Fibroblast of upper back skin (primary cell): Measurements from ENCODE around the gene PMP22.

ENCODE experiments used
- DNase-seq: peaks from one replicate; pipeline ENCODE4 v3.0.0-alpha.2; 2013

The PMP22 gene

GRCh38 chr17:15265131-15265530 lies at the start of gene PMP22:
PMP22 (minus strand) TSS chr17:15265326; CDS start chr17:15260727, 4,599 bp downstream.
- DNase-seq, result no peak

DNA sequence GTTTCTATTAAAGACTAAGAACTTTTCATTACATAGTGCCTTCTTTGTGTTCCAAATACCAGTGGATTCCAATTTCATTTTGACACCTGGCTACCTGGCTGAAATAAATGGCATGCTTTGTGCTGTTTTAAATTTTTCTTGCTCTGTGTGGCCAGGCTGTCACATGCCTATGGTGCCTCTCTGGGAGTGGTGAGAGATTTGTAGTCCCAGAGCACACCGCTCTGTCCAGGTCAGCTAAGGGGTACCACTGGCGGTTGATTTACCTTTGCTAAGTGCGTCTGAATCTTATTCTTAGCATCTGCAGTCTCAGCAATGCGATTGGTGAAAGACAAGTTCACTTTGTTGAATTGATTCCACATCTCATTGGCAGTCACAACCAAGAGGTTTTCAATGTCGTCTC lies 46.9 kb upstream of the PMP22 start:
- DNase-seq, result no peak

GRCh38 chr17:15309793-15310192 lies 44.7 kb upstream of the PMP22 start:
- no peak for DNase-seq

DNA sequence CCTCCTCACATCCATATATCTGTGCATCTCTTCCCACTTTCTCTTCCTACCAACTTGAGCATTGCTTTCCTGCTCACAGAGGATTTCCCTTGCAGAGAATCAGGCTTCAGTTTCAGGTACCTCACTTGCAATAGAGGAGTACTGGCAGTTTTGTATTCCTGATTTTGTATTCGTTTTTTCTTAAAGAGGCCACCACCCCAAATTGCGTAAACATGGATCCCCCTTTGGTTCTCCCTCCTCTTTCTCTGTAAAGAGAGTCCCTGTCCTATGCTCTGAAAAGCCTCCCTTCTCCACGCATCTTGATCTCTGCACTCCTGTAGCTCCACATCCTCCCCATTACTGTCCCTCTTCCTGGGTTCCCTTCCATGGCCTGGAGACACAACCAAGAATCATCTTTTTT lies 44.1 kb upstream of the PMP22 start:
- no peak for DNase-seq

DNA sequence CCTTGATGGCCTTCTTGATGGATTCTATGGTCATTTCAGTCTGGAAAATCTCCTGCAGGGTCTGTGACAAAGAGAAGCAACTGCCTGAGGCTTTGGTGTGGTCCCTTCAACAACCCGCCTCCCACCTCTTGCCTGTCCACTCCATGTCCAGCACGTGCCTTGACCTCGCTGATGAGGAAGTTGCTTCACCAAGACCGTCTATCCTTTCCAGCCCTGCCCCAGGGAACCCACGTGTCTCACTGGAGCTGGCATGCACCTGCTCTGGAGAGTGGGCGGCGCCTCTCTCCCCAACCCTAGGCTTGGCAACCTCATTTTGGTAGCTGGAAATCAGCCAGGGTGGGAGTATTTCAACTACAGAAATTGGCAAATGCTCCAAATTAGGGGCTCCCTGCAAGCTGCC lies 43.6 kb upstream of the PMP22 start:
- no peak for DNase-seq

DNA sequence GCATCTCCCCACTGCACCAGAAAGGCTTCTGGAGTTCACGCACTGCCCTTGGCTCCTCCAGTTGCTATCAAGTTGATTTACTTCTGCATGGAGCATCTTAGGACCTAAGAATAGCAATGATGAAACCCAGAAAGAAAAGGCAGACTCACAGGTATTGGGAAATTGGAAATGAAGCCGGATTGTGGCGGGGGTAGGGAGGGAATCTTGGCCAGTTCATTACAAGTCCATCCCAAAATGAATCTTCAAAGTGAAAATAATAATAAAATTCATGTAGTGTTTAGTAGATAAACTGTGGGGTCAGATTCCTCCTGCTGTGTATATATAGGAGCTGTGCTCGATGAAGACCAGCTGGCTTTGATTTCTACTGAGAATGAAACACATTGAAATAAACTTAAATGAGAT lies 42.6 kb upstream of the PMP22 start:
- no peak for DNase-seq

- no peak for DNase-seq
These were observed 38.7 kb upstream of the PMP22 start for GRCh38 chr17:15303851-15304250.

DNA sequence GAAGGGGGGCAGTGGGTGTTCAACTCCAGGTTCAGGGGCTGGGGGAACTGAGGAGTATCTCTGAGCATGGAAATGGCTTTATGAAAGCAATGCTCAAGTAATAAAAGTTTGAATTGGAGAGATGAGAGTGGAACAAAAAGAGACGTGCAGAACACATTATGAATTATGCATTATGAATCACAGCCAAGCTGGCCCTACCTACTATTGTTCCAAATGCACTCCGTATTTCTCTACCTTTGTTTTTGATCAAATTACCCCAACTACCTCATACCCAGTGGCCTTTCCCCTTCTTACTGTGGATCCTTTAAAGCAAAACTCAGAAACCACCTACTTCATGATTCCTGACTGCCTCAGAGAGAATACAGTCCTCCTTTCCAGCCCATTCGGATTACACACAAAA lies 38.1 kb upstream of the PMP22 start:
- no peak for DNase-seq

DNA sequence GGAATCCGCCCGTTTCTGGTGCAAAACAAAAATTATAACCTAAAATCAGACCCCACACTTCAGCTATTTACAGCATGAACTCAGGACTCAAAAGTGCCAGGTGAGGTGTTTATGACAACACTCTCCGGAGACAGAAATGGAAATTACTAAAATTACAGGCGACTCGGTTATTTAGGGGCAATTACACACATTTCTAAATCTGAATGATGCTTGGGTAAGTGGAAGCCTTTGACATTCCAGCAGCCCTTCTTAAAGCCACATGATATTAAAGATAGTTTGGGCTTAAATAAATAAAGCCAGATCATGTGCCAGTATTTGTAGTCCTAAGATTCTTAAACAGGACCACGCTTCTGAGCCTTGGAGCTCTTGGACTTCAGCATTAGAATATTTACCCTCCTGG lies 36.7 kb upstream of the PMP22 start:
- no peak for DNase-seq

- peak; percentile 52 for DNase-seq
These were observed 33.0 kb upstream of the PMP22 start for GRCh38 chr17:15298176-15298575.

GRCh38 chr17:15293558-15293957 lies 28.4 kb upstream of the PMP22 start:
- no peak for DNase-seq

DNA sequence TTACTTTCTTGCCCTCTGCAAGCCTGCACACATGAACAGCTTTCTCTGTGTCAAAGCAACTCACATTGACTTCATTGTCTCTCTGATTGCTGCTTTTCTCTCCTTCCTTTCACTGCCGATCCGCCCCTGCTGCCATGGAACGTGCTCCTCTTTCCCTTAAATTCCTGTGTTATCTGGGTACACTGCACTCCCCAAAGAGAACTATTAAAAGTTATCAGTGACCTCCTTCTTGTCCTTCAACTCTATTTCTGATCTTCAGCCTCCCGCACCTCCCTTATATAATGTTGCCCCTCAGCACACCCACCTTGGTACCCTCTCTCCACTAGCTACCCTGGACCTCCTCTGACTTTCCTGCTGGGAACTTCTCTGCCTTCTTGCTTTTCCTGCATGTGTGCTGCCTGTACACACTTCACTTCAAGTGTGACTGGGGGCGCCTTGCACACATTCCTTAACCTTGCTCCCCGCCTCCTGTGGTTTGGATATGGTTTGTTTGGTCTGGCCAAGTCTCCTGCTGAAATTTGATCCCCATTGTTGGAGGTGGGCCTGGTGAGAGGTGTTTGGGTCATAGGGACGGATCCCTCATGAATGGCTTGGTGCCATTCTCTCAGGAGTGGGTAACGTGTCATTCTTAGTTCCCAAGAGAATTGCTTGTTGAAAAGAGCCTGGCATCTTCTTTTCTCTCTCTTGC lies 26.7 kb upstream of the PMP22 start:
- peak; percentile 82 for DNase-seq

GRCh38 chr17:15290605-15291004 lies 25.5 kb upstream of the PMP22 start:
- no peak for DNase-seq

DNA sequence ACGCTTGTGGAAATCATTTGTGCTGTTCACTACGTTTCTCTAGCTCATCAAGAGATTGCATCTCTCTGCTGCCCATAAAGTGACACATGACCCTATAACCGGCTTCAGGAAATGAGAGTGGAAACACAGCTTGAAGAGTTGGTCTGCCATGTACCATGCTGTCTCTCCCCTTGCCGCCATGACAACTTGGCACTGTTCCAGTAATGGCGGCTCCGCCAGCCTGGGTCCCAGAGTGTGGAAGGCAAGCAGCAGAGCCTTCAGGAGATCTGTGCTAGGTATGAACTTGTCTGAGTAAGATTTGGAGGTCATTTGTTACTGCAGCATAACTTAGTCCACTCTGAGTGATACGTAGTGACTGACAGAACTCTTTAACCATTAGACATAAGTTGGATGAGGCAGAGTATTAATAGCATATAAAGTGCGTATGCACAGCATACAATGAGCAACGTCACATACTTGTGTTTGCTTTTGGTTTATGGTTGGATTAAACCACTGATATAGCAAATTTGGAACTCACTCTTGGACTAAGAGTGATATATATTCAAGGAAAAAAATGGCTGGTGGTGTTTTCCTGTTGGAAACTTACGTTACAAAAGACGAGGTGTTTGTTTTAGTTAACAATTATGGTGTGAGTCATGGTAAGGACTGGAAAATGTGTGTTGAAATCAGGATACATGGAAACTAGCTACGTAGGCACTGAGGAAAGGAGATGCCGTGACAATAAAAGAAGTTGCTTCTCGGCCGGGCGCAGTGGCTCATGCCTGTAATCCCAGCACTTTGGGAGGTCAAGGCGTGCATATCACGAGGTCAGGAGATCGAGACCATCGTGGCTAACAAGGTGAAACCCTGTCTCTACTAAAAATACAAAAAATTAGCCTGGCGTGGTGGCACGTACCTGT lies 24.4 kb upstream of the PMP22 start:
- DNase-seq, result no peak

GRCh38 chr17:15288859-15289258 lies 23.7 kb upstream of the PMP22 start:
- no peak for DNase-seq

DNA sequence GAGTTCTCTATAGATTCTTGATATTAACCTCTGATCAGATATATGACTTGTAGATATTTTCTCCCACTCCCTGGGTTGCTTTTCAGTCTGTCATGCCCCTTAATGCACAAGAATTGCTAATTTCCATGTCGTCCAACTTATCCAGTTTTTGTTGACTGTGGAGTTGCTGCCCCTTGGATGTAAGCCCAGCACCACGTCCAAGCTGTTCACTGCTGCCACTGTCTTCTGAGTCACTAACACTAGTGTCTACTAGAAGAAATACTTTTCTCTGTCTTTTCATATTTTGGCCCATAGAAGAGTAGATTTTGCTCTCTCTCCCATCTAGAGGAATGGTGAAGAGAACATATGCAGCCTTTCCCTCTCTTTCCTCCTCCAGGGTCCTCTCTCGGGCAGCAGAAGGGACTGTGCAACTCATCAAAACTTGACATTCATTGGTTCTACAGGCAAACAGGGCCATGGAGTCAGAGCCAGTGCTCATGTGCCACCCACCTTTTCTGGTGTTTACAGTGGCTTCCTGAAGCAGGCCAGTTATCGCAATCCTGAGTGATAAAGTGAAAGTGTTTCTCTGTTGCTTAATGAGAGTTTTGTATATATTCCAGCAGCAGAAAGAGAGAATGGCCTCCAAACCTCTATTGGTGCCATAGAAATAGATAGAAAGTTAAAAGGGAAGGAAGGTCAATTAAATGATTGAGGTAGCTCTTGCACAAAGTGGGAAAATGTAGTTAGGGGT lies 22.6 kb upstream of the PMP22 start:
- no peak for DNase-seq

DNA sequence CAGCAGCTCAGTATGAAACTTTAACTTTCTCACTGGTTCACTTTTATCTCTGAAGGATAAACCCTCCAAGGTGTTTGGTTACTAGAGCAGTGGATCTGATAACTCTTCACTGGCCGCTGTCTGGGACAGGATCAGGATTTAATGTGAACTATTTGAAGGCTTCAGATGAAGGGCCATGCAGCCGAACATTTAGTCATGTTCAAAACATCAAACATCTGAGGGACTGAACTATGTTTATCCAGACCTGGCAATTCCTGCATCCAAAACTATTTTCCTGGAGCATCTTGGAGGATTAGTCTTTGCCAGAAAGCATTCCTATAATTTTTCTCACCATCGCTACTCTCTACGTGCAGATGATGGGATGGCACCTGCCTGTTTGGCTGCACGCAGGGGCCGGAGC lies 20.3 kb upstream of the PMP22 start:
- no peak for DNase-seq

DNA sequence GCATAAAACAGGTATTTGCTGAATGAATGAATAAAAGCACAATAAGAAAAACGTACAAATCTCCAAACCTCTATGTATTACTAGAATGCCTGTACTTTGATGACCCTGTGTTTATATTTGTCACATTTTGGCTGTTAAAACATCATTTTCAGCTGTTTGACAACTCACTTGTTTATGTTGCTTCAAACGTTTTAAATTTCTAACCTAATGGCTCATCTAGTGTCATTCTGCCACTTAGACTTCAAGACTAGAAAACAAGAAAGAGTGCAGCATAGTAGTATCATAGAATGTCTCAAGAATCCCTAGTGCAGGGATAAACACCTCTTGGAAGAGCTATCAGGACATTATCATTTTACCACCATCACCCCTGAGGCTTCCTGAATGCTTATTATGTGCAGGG lies 19.4 kb upstream of the PMP22 start:
- DNase-seq, result no peak

DNA sequence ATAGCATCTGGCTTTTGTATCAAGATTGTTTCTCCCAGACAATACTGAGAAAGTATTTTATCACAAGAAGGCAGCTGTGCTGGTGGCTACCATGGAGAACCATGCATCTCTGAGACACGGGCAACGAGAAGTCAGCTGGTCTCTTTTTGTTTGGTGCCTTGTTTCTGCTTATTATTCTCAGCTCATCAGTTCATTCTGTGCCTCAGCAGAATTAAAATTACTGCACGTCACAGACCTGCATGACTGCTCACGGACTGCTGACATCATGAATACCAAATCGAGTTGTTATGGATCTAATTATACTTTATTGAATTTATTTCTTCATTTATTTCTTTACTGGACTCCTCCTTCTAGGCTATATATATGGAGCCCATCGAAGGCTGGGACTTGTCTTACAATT lies 19.0 kb upstream of the PMP22 start:
- no peak for DNase-seq

DNA sequence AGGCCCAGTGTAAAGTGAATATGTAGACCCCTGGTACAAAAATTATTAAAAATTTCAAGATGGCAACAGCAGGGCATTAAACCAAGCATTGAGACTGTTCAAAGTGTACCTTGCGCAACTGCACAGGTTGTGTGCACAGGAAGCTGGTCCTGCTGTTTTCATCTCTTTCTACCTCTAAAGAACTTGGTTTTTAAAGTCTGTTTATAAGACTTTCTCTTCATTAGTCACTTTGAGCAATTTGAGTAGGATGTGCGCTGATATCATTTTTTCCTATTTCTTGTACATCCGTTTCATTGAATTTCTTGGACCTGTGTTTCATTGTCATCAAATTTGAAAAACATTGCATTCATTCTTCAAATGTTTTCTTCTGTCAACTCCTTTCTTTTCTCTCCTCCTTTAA lies 16.8 kb upstream of the PMP22 start:
- no peak for DNase-seq

DNA sequence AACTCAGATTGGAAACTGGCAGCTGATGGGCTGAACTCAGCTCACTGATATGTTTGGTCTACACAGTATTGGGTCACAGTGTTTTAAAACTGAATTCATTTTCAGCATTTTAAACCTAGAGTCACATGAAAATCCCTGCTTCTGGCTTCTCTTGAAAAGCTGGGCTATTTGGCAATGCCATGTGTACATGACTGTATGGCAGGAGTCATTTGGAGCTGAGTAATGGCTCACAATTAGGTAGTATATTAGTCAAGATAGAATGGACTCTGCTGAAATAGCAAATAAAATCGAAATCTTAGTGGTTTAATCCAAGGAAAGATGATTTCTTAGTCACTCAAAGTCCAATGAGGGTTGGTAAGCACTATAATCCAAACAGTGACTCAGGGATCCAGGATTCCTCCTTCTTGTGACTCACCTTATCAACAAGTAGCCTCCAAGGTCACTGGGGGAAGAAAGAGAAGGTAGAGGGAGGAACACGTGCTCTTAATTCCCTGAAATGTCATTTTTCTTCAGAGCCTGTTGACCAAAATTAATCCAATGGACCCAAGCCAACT lies 13.9 kb upstream of the PMP22 start:
- peak; percentile 86 for DNase-seq

DNA sequence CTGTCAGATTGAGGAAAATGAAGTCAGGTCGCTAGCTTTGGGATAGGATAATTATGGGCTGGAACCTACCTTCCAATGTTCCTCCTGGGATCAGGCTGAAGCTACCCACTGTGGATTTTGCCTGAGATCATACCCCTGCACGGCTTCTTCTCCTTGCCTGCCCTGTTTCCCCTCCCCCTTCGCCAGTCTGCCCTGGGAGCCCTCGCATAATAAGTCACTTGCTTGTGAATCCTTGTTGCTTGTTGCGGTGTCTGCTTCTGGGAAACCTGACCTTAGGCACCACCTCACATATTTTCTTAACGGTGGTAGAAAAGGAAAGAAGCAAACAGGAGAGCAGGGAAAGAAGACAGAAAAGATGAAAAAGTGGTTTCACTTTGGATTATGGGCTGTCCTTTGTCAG lies 13.3 kb upstream of the PMP22 start:
- DNase-seq, result no peak

DNA sequence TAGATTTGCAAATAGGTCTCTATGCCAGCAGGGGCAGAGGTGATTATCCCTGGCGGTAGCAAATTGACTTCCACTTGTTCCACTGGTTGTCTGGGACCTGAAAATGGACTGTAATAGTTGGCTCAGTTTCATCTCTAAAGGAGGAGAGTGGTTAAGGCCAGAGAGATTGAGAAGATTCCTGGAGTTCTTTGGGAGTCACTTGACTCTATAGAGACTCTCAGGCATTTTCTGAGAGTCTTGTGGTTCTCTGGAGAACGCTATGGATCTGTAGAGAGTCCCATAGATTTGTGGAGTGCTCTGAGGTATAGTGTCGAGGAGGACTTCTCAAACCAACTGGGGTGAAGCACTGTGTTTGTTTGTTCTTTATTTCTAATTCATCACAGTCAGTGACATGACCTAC lies 8.9 kb upstream of the PMP22 start:
- DNase-seq, result no peak
